Muscle layer of duodenum (tissue), 2 donors: ENCODE measurements around the gene IFFO2.

Experiments used
- H3K27ac ChIP-seq: one replicate; pipeline ENCODE4 v1.7.0; 2013; ENCODE audit warnings: mild to moderate bottlenecking, low read length
- H3K27me3 ChIP-seq: one replicate; pipeline ENCODE4 v1.7.0; 2013; ENCODE audit warnings: low read depth, mild to moderate bottlenecking, control low read depth, low read length
- H3K36me3 ChIP-seq, 2 donors: one replicate each; pipeline ENCODE4 v1.7.0; 2013; ENCODE audit warnings: low read length in 2 of 2, control low read depth in 1 of 2, mild to moderate bottlenecking in 1 of 2; ENCODE audit not compliant: insufficient read depth in 2 of 2, control insufficient read depth in 1 of 2
- H3K4me1 ChIP-seq, 2 donors: one replicate each; pipeline ENCODE4 v1.7.0; 2013; ENCODE audit warnings: low read length in 2 of 2, mild to moderate bottlenecking in 2 of 2, control low read depth in 1 of 2, moderate library complexity in 1 of 2; ENCODE audit not compliant: insufficient read depth in 2 of 2, control insufficient read depth in 1 of 2
- H3K4me3 ChIP-seq, 2 donors: one replicate each; pipeline ENCODE4 v1.7.0; 2013; ENCODE audit warnings: low read length in 2 of 2, low read depth in 1 of 2, mild to moderate bottlenecking in 1 of 2
- H3K9me3 ChIP-seq, 2 donors: one replicate each; pipeline ENCODE4 v1.7.0; 2013; ENCODE audit warnings: low read length in 2 of 2, control low read depth in 1 of 2, mild to moderate bottlenecking in 1 of 2; ENCODE audit not compliant: control insufficient read depth in 1 of 2
- donor health status: healthy.

IFFO2 gene

DNA sequence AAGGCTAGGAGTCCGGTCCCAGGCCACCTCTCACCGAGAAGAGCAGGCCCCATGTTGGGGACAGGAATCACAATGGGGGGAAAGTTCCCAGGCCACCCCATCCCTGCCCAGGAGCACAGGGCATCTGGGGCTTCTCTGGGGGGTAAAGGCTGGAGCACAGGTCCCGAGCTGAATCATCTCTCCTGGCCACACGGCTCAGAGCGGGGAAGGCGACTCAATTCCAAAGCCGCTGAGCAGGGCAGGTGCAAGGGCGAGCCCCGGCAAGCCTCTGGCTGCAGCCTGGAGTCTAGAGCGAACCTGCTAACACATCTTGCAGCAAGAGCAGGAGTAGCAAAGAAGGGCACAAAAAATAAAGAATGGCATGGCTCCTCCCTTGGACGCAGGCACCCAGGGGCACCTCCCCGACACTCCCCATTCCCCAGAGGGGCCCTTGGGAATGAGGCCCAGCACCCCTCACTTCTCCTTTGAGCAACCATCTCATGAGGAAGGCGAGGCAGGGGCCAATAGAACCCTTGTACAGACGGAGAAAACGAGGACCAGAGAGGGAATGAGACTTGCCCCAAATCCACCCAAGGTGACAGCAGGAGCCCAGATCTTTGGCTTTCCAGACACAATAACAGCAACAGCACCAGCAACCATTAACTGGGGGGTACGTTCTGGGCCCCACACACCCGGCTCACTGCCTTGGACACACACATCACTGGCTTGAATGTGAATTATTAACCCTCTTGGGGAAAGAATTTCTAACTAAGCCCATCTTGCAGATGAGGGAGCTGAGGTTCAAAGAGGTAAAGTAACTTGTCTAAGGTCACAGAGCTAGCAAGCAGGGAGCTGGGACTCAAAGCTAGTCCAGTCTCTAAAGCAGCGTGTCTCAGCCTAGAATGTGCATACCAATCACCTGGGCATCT, 33.4 kb downstream of the IFFO2 start:
- peaks cover 20 to 48% of the 10 kb centered on the region in 2 donors for H3K4me1 ChIP-seq
- peak overlapping the region; percentile 1 to 46 for H3K4me3 ChIP-seq
- H3K36me3 ChIP-seq, result peaks cover 4 to 9% of the 10 kb centered on the region in 2 donors
- H3K9me3 ChIP-seq, result no peaks in the 10 kb centered on the region
- no peaks in the 10 kb centered on the region for H3K27me3 ChIP-seq
- peak overlapping the region; percentile 85 for H3K27ac ChIP-seq

DNA sequence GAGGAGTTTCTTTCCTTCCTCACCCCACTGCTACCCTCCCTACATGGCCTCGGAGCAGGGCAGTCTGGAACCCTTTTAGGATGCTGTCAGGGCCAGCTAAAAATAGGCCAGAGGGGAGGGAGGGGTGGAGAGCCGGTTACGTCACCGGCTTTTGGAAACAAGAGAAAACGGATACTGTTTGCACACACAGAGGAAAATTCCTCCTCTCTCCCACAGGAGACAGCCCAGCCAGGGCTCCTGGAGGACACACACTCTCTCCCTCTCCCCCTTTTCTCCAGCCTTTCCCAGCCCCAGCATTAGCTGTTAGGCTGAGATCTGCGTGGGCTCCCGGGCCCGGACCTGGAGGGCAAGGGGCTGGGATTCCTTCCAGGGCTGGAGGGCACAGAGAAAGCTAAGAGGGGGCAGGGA, 34.2 kb downstream of the IFFO2 start:
- Histone ChIP-seq H3K36me3 (peaks cover 4 to 15% of the 10 kb centered on the region in 2 donors), H3K27ac (peak overlapping the region; percentile 85), H3K4me3 (peak overlapping the region in 1 of 2 donors; percentile 46), H3K4me1 (peaks cover 20 to 40% of the 10 kb centered on the region in 2 donors), H3K9me3 (no peaks in the 10 kb centered on the region), H3K27me3 (no peaks in the 10 kb centered on the region)

DNA sequence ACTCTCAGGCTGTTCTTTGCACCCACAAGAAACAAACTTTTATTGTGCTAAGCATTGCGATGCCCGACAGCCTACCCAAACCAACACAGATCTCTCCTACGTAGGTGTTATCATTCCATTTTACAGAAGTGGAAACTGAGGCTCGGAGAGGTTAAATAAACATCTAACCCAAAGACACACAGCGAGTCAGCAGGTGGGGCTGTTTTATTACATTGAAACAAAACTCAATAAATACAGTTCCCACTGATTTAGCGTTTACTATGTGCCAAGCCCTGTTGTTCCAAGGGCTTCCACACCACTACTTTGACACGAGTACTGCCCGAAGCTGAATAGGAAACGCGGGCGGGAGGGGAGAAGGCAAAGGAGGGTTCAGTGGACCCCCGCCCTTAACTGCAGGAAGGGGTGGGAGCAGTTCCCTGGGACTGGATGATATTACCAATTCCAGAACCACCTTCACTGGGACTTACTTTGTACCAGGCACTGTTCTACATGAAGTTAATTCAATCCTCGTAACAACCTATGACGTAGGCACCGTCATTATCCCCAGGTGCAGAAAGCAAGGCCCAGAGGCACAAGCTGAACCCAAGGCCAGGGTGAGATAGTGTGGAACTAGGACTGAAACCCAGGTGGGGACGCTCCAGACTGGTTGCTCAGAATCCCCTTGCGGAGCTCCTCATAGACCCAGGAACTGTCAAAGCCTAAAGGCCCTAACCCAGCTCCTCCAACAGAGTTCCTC, 34.8 kb downstream of the IFFO2 start:
- peaks cover 15 to 36% of the 10 kb centered on the region in 2 donors for H3K4me1 ChIP-seq
- H3K36me3 ChIP-seq, result peaks cover 4 to 22% of the 10 kb centered on the region in 2 donors
- peak overlapping the region; percentile 85 for H3K27ac ChIP-seq
- H3K27me3 ChIP-seq, result no peaks in the 10 kb centered on the region
- peak overlapping the region in 1 of 2 donors; percentile 46 for H3K4me3 ChIP-seq
- H3K9me3 ChIP-seq, result no peaks in the 10 kb centered on the region

DNA sequence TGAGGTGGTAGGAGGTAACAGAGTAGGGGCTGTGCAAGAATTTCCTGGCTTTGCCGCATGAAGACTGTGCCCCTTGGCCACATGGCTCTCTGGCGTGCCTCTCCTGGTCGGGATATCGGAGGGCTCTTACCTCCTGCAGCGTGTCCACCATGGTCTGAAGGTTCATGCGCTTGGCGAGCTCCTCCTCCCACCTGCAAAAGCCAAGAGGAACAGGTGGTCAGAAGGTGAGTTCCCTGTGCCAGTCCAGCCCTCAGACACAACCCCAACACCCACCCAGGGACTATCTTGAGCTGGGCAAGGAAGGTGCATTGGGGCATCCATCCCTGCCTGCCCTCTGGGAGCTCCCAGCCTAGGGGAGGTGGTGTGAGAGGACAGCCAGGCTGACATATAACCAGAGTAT, 35.5 kb downstream of the IFFO2 start:
- H3K36me3 ChIP-seq, result peaks cover 4 to 29% of the 10 kb centered on the region in 2 donors
- peaks cover 15 to 36% of the 10 kb centered on the region in 2 donors for H3K4me1 ChIP-seq
- no peaks in the 10 kb centered on the region for H3K9me3 ChIP-seq
- H3K4me3 ChIP-seq, result no peak overlapping the region
- H3K27ac ChIP-seq, result no peak overlapping the region
- no peaks in the 10 kb centered on the region for H3K27me3 ChIP-seq

DNA sequence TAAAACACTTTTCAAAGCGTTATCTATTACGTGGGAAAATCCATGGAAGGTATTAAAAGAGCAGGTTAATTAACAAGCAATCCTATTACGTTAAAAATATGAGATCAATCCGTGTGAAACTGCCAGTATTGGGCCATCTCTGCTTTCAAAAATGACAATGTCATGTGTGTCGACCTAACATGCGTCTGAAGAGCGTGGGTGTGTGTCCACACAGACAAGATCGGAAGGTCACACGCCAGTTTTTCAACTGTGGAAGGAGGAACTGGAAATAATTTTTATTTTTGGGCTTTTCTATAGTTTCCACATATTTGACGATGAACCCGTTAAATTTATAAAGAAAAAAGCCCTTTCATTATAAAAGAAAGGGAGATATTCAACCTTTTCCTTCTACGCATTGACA, 36.5 kb downstream of the IFFO2 start:
- Histone ChIP-seq H3K27me3 (no peaks in the 10 kb centered on the region), H3K9me3 (no peaks in the 10 kb centered on the region), H3K4me1 (peaks cover 15 to 36% of the 10 kb centered on the region in 2 donors), H3K36me3 (peaks cover 4 to 30% of the 10 kb centered on the region in 2 donors), H3K27ac (no peak overlapping the region), H3K4me3 (no peak overlapping the region)

DNA sequence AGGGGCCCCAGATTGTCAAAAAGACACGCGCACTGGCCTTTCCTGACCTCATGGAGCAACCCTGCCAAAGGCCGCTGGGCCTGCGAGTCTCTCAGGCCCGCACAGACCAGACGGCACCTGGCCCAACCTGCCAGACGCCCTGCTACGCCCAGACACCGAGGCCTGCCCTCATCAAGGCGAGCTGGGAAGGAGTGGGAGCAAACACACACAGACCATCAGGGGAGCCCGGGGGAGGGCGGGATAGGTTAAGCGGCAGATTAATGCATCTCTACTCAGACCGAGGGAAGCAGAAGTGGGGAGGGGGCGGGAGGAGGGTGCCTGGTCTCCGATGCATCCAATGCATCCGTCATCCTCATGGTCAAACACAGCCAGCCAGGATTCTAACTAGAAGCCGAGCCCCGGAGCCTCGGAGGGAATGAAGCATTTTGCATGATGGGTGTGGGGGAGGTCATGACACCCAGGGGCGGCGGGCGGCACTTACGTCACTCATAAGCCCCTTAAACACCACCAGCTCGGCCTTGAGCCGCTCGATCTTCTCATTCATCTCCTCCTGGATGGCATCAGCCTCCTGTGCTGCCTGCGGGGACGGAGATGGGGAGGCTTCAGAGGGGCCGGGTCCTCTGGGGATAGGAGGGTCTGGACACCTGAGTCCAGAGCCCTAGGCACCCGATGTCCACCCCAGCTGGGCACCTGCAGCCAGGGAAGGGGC, 37.1 kb downstream of the IFFO2 start:
- H3K36me3 ChIP-seq, result peaks cover 4 to 30% of the 10 kb centered on the region in 2 donors
- no peak overlapping the region for H3K4me3 ChIP-seq
- H3K4me1 ChIP-seq, result peaks cover 15 to 33% of the 10 kb centered on the region in 2 donors
- no peak overlapping the region for H3K27ac ChIP-seq
- no peaks in the 10 kb centered on the region for H3K9me3 ChIP-seq
- no peaks in the 10 kb centered on the region for H3K27me3 ChIP-seq

DNA sequence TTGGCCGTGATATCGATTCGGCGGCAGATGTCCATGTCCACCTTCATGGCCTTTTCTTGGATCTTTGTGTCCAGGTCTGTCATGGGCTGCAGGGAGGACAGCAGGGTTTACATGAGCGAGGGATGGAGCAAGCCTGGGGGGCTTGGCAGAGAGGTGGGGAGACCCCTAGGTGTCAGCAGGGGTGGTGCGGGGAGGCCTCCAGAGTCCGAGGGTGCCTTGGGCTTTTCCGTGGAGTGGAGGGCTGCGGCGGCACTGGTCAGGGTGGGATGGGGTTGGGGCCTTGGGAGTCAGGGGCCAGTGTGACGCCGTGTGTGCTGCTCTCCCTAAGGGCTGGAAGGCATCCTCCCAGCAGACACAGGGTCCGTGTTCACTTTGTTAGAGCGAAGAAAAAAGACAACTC, 38.1 kb downstream of the IFFO2 start:
- Histone ChIP-seq H3K27ac (no peak overlapping the region), H3K36me3 (peaks cover 4 to 30% of the 10 kb centered on the region in 2 donors), H3K9me3 (no peaks in the 10 kb centered on the region), H3K4me3 (no peak overlapping the region), H3K4me1 (peaks cover 11 to 27% of the 10 kb centered on the region in 2 donors), H3K27me3 (no peaks in the 10 kb centered on the region)

DNA sequence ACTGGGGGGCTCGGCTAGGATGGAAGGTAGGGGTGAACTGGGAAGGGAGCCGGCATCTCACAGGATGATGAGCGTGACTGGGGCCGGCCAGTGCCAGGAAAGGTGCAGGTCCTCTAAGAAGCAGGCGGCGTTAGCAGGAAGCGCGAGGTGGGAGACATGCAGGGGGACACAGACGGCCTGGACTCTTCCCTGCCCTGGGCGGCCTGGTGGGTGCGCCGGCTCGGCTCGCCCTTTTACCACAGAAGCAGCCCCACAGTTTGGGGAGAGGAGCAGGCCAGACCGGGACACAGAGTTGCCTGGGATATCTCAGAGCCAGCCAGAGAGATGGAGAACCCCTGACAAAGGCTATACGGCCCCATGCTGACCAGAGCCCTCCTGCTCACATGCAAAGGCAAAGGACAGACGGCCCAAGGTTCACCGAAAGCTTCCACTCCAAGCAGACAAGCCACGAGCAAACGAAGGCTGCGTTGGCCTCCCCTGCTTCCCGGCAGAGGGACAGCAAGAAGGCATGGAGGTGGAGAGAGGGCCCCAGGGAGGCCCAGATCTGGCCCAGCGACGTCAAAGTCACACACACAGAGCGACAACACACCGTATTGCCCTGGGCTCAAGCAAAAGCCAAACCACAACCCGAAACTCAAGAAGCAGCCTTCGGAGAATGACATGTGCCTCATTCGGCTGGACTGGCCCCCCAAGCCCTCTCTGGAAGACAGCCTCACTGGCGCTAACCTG, 39.2 kb downstream of the IFFO2 start:
- H3K27ac ChIP-seq, result no peak overlapping the region
- no peak overlapping the region for H3K4me3 ChIP-seq
- H3K9me3 ChIP-seq, result no peaks in the 10 kb centered on the region
- peaks cover 4 to 30% of the 10 kb centered on the region in 2 donors for H3K36me3 ChIP-seq
- peaks cover 0 to 24% of the 10 kb centered on the region in 2 donors for H3K4me1 ChIP-seq
- no peaks in the 10 kb centered on the region for H3K27me3 ChIP-seq

DNA sequence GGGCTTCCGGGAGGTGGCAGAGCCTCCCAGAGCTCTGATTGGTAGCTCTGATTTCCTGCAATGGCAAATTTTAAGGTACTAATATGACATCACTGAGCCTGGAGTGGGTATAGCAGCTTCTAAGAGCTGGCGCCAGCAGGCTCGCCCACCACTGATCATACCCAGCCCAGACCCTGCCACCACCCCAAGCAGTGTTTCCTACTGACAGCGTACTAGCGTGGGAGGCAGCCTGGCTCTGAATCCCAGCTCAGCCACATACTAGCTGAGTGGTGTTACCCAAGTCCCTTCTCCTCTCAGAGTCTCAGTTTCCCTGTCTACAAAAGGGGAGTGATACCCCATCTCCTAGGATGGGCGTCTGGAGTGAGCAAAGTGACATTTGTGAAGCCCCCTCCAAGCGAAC, 41.1 kb downstream of the IFFO2 start:
- peaks cover 0 to 11% of the 10 kb centered on the region in 2 donors for H3K4me1 ChIP-seq
- no peaks in the 10 kb centered on the region for H3K9me3 ChIP-seq
- no peak overlapping the region for H3K4me3 ChIP-seq
- no peak overlapping the region for H3K27ac ChIP-seq
- H3K27me3 ChIP-seq, result no peaks in the 10 kb centered on the region
- peaks cover 12 to 35% of the 10 kb centered on the region in 2 donors for H3K36me3 ChIP-seq

DNA sequence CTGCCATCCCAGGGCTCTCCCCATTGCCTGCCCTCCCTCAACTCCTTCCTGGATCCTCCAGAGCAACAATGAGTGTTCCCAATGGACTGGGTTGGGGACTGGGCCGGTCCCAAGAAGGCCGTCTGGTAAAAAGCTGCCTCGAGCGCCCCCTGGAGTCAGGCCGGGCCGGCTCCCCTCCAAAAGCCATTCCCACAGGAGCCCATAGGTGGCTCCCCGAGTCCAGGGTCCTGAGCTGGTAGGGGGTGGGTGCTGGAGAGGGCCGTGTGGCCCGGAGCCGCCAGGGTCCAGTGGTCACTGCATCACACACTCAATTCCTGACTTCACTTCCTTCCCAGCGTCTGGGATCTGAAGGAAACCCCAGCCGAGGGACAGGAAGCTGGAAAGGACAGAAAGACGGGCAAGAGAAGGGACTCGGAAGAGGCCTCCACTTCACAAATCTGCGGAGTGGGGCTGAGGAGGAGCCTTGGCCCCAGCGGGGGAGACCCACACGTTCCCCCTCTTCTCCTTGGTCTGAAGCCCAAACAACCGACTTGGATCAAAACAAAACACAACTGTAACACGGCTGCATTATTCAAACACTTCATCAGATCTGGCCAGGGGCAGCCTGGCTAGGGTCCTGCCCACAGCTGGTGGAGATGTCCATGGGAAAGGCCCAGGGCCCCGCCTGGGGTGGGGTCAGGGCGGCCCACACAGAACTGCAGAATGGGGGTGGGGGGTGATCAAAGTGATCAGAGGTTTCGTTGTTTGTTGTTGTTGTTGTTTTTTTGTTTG, 43.2 kb downstream of the IFFO2 start:
- Histone ChIP-seq H3K27me3 (no peaks in the 10 kb centered on the region), H3K36me3 (peaks cover 17 to 49% of the 10 kb centered on the region in 2 donors), H3K9me3 (no peaks in the 10 kb centered on the region), H3K27ac (no peak overlapping the region), H3K4me3 (no peak overlapping the region), H3K4me1 (peaks cover 0 to 11% of the 10 kb centered on the region in 2 donors)
